Fibroblast of skin of scalp (primary cell): ENCODE data around the gene PTN. TPM values are rescaled to one million over a fixed set of nuclear protein-coding genes. Genes with fewer than 3 reads are reported as not detected.

Experiments
- DNase-seq: peaks from one replicate; pipeline ENCODE4 v3.0.0-alpha.2; 2013
- polyA plus RNA-seq, 2 experiments: library from polyadenylated mRNA; unstranded; fragments of 120-200 nt; gene quantifications; one replicate each; pipeline ENCODE4 v1.2.1, GENCODE V29; 2013; ENCODE audit not compliant: insufficient read length in 2 of 2

The PTN gene, protein sequence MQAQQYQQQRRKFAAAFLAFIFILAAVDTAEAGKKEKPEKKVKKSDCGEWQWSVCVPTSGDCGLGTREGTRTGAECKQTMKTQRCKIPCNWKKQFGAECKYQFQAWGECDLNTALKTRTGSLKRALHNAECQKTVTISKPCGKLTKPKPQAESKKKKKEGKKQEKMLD
- 23.2 TPM for polyA plus RNA-seq (2013, experiment 1 of 2; ENCODE audit: insufficient read length)
- polyA plus RNA-seq (2013, experiment 2 of 2; ENCODE audit: insufficient read length): 28.8 TPM

DNA sequence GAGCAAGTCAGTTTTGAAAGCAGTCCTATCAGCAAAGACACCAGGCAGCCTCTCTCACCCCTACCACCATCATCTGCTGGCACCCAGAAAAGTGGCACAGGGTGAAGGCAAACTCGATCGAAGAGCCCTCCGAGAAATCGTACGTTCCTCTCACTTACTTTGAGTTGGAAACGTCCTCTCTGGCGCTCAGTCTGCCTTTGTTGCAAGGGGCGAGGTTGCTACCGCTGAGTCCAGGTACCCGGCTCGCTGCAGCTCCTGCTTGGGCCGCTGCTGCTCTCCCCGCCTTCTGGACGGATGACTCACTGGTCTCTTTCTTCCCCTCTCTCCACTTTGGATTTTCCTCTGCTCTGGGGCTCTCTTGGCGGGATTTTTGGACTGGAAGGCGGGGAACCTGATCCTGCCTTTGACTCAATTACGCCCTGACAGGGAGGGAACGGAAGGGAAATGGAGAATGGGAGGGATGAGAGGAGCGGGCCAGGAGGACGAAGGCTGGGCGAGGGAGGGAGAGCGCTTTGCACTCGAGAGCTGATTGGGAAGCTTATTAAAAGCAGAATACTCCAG lies at the start of gene PTN:
Gene PTN (minus strand): TSS at position 453 of the 561 bp plus-strand sequence. CDS start 88,760 bp downstream, outside the sequence.
- DNase-seq: peak; percentile 62

DNA sequence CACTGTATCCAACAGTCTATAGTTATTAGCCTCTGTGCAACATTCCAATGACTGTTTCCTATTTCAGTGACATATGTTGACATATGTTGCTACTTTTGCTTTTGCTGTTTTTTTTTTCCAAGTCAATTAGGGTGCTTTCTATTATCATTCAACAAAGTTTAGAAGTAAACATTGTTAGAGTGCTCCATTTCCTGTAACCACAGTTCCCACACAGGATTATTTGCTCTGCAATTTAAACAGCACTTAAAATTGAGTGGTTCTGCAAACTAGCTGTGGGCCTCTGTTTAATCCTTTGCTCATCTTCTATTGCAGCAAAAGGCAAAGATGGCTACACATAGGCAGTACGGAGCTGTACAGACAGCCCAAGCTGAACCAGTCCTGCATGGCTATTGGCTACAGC lies 46.5 kb upstream of the PTN start:
- DNase-seq: no peak

DNA sequence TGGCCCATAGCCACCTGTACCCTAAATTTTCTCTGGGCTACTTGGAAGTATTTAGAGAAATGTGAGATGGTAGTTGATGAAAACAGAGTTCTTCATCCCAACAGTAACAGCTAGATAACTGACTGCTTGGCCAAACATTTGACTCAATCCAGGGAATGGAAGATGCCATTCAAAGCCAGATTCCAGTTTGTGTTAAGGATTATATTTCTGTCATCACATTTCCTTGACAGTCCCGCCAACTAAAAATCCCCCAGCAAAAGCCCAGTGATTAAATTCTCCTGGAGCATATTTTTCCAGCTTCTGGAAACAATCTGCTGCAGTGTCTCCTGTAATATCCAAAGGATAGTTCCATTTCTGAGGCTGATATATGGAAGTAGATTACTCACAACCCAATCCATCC lies 45.4 kb upstream of the PTN start:
- DNase-seq: peak; percentile 2

DNA sequence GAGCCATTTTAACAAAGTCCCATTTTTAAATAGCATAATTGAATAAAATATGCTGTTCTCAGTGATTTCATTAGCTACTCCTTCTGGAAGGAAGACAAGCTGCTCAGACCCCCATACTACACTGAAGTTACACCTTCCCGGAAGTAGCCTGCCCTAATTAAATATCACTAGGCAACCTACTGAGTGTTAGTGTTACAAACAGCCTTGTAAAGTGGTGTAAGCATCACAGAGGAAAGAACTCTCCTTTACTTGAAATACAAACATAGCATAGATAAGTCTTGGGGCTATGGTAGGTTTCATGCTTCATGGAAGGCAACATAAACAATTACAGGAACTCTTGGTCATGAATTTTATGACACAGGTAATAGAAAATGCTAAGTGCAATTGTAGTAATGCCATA lies 43.4 kb upstream of the PTN start:
- DNase-seq: no peak

DNA sequence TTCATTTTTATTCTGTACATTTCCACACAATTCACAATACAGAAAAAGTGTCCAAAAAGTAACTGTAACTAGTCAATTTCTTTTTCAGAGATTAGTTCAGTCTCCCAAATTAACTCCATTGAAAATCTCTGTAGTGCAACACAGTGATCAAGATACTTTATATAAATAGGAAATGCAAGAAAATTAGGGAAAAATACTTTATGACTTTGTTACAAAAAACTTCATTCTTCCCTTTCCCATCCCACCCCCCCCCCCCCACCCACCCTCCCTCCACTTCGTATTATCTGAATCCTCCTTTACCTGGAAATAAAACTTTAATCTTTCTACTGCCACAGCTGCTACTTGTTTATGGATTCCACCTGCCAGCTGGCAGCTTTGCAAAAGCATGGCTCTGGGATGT lies 37.5 kb upstream of the PTN start:
- DNase-seq: no peak

DNA sequence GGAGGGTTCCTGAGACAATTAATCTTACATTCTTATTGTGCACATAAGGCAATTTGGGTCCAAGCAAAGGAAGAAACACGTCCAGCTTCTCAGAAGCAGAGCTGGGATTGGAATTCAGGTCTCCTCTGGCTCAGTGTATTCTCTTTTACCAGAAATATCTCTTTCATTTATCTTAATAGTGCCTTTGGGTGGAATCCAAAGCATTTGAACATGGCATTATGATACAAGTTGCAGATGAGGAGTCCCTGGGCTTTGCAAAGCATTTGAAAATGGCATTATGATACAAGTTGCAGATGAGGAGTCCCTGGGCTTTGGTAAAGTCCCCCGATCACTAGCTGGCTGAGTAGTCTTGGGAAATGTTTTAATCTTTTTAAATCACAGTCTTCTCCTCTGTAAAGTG lies 30.0 kb upstream of the PTN start:
- DNase-seq: no peak

DNA sequence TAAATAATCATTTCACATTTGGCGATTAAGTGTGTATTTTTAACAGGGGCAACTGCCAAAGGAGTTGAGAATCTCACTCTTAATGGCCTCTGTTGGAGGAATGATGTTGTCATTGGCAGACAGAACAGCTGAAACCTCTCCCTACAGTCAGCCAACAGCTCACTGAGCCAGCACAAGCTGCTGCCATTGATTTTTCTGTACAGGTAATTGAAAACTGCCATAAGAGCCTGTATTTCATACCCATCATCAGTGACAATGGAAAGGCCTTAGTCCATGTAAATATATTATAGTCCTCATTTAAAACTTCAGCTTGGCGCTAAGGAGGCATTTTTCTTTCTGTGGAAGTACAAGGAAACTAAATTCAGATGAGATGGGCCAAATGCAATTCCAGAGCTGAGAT lies 28.1 kb upstream of the PTN start:
- no peak for DNase-seq

DNA sequence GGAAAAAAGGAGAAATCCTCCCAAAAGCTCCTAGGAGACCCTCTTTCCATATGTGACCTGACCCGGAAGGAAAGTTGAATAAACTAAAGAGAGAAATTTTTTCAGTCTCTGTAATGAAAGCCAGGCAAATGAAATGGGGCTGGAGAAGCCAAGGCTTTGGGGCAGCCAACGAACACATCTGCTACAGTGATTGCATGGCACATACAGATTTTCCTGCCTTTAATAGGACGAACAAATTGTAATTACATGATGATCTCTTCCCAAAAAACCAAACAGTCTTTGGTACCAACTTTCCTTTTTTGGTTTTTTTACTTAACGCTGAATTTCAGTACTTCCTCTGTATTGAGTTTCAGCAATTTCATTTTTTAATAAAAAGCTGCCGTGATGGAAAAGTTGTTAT lies 23.5 kb upstream of the PTN start:
- no peak for DNase-seq

DNA sequence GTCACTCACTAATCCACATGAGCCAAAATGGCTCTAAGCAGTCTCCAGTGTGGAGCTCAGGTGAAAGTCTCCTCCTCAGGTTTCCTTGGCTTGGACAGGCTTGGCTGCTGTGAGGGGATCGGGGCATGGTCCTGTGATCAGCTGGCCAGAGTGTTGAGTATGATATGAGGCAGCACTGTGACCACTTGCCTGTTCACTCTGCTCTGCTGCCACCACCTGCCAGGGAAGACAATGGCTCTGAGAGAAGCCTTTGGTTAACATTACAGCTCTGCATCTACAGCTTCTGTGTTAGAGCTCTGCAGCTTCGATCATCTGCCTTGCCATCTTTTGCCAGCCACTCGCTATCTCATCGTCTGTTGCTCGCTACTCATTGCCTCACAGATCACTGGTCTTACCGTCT lies 20.1 kb upstream of the PTN start:
- DNase-seq: no peak

DNA sequence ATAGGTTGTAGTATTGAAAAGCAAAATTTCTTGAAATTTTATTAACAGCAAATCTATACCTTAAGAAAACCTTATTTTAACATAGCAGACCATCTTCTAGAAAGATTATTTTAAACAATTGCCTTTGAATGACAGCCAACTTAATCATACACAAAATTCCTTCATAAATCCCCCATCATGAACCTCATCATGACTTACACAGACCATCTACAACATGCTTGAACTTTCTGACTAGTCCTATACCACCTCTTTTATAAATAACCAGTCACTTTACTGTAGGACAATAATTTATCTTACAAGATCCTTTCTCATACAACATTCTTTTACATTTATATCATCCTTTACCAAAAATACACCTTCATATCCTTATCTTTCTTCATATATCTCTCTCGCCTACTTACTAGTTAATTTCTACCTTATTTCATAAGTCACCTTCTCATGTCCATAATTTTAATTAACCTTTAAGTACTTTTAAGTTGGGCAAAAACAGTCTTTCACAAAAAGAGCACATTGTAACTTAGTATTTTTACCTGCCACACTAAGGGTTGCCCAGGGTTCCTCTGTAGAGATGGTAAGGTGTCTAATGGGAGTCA lies 16.6 kb upstream of the PTN start:
- no peak for DNase-seq

DNA sequence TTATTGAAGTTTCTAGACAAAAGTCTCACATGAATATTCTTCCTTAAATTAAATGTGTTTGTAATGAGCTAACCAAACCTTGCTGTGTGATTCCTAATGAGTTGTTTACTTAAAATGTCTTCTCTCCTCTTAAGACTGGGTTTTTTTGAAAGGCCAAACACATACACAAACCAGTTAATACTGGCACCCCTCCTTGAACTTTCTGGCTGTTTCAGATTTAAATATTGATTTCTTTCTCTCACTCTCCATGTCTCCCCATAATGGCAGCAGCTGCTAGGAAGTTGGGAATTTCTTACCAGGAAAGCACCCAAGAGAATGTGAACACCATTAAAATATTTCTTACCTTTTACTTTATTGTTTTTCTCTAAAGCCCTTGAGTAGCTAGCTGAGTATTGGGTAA lies 11.4 kb upstream of the PTN start:
- no peak for DNase-seq

DNA sequence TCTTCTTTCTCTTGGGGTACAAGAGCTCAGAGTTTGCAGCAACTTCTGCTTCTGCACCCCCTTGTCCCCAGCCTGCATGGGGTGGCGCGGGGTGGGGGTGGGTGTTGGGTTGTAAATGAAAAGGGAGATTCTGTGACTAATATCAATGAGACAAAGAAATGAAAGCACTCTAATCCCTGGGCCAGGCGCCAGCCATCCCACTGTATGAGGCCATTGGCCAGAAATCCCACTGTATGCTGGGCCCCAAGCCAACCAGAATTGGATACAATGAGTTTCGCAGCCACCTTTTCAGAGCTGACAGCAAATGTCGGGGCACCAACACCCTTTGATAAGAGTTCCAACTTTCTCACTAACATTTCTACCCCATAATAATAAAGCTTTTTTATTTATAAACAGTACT lies 10.9 kb upstream of the PTN start:
- peak; percentile 30 for DNase-seq

DNA sequence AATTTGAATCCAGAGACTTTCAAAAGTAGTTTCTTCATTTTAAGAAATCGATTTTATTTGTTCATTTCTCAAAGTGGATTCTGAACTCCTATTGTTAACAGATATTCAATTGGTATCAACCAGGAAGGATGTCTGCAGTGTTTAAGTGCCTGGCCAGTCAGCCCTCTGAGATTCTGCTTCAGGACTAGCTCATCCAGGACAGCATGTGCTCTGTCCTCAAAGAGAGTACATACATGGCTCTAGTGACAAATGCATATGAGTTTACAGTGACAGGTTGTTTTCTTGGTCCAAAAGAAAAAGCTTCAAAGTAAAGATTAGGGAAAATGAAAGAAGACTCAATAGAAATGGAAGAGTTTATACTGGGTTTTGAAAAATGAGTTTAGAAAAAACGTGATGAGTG lies 8.4 kb upstream of the PTN start:
- DNase-seq: no peak

DNA sequence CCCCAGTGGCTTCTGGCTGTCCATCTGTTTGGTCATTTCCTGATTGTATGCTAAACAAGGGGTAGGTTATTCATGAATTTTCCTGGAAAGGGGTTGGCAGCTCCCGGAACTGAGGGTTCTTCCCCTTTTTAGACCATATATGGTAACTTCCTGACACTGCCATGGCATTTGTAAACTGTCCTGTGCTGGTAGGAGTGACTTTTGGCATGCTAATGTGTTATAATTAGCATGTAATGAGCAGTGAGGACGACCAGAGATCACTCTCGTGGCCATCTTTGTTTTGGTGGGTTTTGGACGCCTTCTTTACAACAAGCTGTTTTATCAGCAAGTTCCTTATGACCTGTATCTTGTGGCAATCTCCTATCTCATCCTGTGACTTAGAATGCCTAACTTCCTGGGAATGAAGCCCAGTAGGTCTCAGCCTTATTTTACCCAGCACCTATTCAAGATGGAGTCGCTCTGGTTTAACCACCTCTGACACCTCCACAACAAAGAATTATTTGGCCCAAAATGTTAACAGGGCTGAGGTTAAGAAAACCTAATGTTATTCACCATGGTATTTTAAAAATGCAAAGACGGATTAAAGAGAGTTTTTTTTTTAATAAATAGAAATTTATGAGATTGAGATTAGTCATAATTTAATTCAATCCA lies 2.4 kb upstream of the PTN start:
- no peak for DNase-seq

DNA sequence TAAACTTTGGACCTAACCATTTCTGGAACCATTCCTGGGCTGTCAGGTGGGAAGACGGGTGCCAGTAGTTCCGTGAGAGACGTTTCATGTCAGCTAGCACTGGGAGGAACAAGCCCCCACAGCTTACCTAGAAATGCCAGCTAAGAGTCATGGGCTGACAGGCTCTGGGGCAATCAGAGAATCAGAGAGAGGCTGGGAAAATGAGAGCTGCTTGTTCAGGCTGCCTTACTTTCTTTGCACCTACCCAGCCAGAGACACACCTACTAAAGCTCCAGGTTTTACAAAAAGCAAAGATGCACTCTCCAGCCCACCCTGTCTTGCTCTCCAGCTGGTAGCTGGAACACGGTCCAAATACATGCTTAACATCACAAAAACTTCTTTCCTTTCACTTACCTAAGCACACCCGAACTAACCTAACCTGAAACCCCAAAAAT lies 688 bp downstream of the PTN start:
- DNase-seq: no peak

DNA sequence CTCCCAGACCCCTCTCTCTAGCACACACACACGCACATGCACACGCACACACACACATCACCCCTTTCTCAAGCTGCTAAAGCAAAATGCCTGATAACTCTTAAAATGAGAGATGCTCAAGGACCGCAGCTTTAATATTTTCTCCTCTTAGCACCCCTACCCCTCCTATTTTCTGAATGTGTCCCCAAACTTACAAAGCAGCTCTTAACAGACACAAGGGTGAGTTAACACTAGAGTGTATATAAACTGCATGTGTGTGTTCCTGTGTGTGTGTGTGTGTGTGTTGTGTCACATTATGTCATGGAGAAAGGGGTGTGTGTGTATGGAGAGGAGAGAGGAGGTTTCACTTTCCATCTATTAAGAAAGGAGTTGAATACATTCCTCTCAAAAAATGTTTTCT lies 1.3 kb downstream of the PTN start:
- peak; percentile 20 for DNase-seq

DNA sequence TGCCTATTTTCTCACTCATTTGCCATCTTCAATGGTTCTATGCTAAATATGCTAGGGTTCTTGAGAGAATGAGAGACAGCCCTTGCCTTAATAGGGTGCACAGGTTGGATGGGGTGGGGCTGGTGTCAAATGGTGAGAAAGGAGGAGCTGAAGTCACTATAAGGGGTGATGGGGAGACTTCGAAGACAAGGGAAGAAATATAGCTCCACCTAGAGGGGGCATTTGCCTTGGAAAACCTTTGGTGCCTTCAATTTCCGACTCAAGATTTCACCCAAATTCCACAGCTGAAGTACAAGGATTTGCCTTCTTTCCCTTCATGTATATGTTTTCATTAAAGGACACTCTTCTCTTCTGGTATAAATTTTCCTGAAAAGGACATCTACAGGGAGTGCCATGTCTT lies 5.6 kb downstream of the PTN start:
- no peak for DNase-seq

DNA sequence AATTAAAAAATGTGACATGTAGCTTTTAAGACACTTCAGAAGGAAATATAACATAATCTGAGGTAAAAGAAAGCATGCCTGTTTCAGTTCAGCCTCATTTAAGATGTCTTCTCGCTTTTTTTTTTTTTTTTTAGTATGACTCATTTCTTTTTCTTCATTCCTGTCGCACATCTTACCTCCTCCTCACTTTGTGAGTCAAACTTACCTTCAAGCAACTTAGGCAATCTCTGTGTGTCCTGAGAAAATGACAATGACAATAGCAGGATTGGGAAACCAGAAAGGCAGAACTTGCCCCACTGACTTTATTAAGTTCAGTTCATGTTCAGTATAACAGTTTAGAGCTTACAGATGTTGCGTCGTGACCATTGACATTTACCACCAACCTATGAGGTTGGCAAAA lies 7.7 kb downstream of the PTN start:
- no peak for DNase-seq

DNA sequence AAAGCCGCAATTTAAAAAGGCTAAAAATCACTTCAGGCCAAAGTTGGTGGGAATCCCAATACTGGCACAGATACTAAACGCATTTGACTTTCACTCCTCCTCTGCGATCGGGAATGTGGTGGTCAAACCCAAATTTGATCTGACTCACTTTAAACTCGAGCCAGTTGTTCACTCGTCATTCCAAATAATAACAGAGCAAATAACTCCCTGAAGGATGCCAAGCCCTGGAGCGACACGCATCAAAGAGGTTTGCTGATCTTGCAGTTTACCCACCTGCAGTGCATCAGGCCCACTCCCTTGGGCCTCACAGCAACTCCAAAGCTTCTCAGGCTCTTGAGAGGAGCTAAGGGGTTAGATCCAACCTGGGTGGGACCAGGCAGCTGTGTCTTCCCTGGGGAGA lies 12.2 kb downstream of the PTN start:
- DNase-seq: peak; percentile 17

DNA sequence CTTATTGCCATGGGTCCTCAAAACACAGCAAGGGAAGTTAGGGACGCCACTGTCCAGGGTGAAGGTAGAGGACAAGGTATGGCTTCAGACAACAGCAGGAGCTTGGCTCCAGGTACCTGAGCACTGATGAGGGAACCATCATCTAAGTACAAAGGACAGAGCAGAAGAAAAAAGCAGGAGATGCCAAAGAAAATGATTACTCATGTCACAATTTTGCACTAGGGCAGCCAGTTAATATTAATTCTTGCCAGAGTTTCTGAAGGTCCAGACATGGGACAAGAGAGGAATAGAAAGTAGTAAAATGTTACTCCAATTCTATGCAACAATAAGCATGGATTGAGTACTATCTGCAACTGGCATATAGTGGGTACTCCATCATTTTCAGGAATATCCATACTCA lies 14.1 kb downstream of the PTN start:
- DNase-seq: no peak

DNA sequence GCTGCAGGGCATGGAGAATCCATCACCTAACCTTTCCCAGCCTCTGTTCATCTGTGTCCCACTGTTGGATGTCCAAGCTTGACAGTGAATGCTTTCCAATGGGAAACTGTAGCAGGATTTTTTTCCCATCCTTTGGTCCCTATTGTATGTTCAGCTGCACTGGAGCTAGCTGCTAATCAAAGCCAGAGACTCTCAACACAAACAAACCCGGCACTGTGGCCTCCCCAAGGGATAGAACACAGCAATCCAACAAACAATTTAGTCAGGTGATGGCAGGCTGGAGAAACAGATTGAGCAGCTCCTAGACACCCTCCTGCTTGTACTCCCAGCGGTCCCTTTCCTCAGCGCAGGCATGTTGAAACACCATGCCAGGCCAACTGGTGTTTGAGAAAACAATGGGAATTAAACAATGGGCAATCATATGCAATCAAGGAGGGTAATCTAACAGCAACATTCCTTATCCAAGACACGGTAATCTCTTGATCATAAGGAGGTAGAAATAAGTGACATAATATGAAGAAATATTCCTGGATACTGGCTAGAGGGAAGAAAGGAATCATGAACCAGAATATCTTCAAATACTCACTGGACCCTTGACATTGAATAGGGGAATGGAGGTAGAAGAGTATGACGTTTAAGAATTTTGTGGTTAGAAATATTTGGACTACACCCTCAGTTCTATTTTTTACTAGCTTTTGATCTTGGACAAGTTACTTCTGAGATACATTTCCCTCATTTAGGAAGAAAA lies 15.0 kb downstream of the PTN start:
- peak; percentile 19 for DNase-seq

DNA sequence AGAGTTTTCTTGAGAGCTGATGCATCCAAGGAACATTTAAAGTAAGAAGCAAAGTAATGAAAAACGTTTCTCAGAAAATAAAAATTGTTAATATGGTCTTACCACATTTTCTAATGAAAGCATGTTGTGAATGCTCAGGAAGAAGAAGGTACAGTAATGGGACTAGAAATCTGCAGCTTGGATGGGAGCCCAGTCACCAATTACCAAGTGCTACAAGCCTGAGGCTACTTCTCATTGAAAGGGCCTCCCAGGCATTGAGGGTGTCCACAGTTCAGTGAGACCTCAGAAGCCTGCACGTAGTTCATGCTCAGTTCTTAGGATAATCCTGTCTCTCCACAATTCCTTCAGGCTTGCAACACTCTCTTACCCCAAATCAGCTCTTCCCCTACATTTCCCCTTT lies 17.6 kb downstream of the PTN start:
- DNase-seq: peak; percentile 34
